HCT116 (cell line): Measurements from ENCODE around the gene FBXO40. TPM values are rescaled to one million over a fixed set of nuclear protein-coding genes. Genes with fewer than 3 reads are reported as not detected.

Experiments
- ATAC-seq: fragments of 200-7000 bp; cut with Tn5 transposase; 2 replicates; pipeline ENCODE4 v1.9.1; 2020; ENCODE audit warnings: mild to moderate bottlenecking, moderate library complexity
- BruUV-seq: library from RNA; stranded (reverse); fragments of 400-500 nt; replicated peaks from 2 replicates; lab custom pipeline; 2021; lab: Mats Ljungman, UMichigan
- CTCF ChIA-PET: fragments of 300-600 bp; sonication (Branson Sonifier 250); formaldehyde crosslinking; loops from one replicate; lab custom pipeline; 2021; ENCODE audit warnings: antibody characterized with exemption; lab: Charles Lee
- POLR2A ChIA-PET: fragments of 300-600, 350-600 bp; sonication (Branson Sonifier 250); formaldehyde crosslinking; loops from one replicate; lab custom pipeline; 2021; ENCODE audit warnings: antibody characterized with exemption; lab: Charles Lee
- RAD21 ChIA-PET, 2 experiments: fragments of 300-600 bp; sonication (Branson Sonifier 250); formaldehyde crosslinking; loops; one replicate each; lab custom pipeline; 2023; ENCODE audit warnings: low total read pairs in 2 of 2; ENCODE audit not compliant: uncharacterized antibody in 2 of 2, unreplicated experiment in 2 of 2, low non-redundant PET in 1 of 2; lab: Charles Lee
- DNase-seq: peaks from one replicate; pipeline ENCODE4 v3.0.0-alpha.2; 2010; ENCODE audit warnings: low read depth, low spot score
- H2AFZ ChIP-seq: fragments of 200-600 bp; shearing (Covaris generic), sonication (generic); 2 replicates; pipeline ENCODE4 v1.6.1; 2017; ENCODE audit warnings: low read depth, mixed run types, mixed read lengths, antibody characterized with exemption, low read length; ENCODE audit not compliant: poor library complexity, severe bottlenecking
- H3K27ac ChIP-seq: 2 replicates; pipeline ENCODE4 v1.5.1; 2012; ENCODE audit warnings: low read depth, low read length
- H3K27me3 ChIP-seq: fragments of 200-600 bp; sonication (generic); 2 replicates; pipeline ENCODE4 v1.6.1; 2016; ENCODE audit warnings: mixed run types, low read length, mixed read lengths; ENCODE audit not compliant: insufficient read depth
- H3K36me3 ChIP-seq, 2 experiments: fragments of 200-500 bp in 1 of 2; fragments of 200-600 bp in 1 of 2; sonication (Bioruptor generic) in 1 of 2; sonication (generic) in 1 of 2; 2 replicates each; pipeline versions ENCODE4 v1.5.1 to v1.6.1; 2014 to 2016; ENCODE audit warnings: low read length in 2 of 2, inconsistent platforms in 1 of 2, mixed read lengths in 1 of 2, mixed run types in 1 of 2; ENCODE audit not compliant: insufficient read depth in 2 of 2, control insufficient read depth in 1 of 2
- H3K4me1 ChIP-seq, 2 experiments: fragments of 200-600 bp in 1 of 2; sonication (generic) in 1 of 2; 2 replicates each; pipeline versions ENCODE4 v1.5.1 to v1.6.1; 2012 to 2017; ENCODE audit warnings: low read length in 2 of 2, inconsistent platforms in 1 of 2, mild to moderate bottlenecking in 1 of 2, mixed read lengths in 1 of 2, mixed run types in 1 of 2, moderate library complexity in 1 of 2; ENCODE audit not compliant: insufficient read depth in 2 of 2, control insufficient read depth in 1 of 2
- H3K4me2 ChIP-seq: fragments of 200-600 bp; sonication (generic); 2 replicates; pipeline ENCODE4 v1.6.1; 2017; ENCODE audit warnings: mixed run types, low read length, mixed read lengths
- H3K4me3 ChIP-seq, 2 experiments: fragments of 200-600 bp in 1 of 2; sonication (generic) in 1 of 2; replicated peaks in 1 of 2; 2 replicates each; pipeline ENCODE4 v1.5.1; 2011 to 2016; ENCODE audit warnings: low read length in 2 of 2, control low read depth in 1 of 2, low read depth in 1 of 2, mild to moderate bottlenecking in 1 of 2, mixed read lengths in 1 of 2, mixed run types in 1 of 2
- H3K79me2 ChIP-seq: fragments of 200-600 bp; sonication (generic); 2 replicates; pipeline ENCODE4 v1.6.1; 2017; ENCODE audit warnings: mild to moderate bottlenecking, mixed run types, low read length, moderate library complexity, mixed read lengths; ENCODE audit not compliant: insufficient read depth
- H3K9ac ChIP-seq: fragments of 200-600 bp; sonication (generic); 2 replicates; pipeline ENCODE4 v1.6.1; 2016; ENCODE audit warnings: low read length, mixed read lengths
- H3K9me2 ChIP-seq: fragments of 200-600 bp; sonication (generic), shearing (Covaris generic); 2 replicates; pipeline ENCODE4 v1.6.1; 2017; ENCODE audit warnings: mixed run types, mild to moderate bottlenecking, moderate library complexity; ENCODE audit not compliant: insufficient read depth
- H3K9me3 ChIP-seq, 2 experiments: fragments of 200-500 bp in 1 of 2; fragments of 200-600 bp in 1 of 2; sonication (Bioruptor generic) in 1 of 2; sonication (generic) in 1 of 2; 2 replicates each; pipeline ENCODE4 v1.6.1; 2014 to 2017; ENCODE audit warnings: low read length in 2 of 2, mixed read lengths in 2 of 2, inconsistent platforms in 1 of 2, low read depth in 1 of 2, mild to moderate bottlenecking in 1 of 2, mixed run types in 1 of 2, moderate library complexity in 1 of 2; ENCODE audit not compliant: control insufficient read depth in 1 of 2, insufficient read depth in 1 of 2
- H4K20me1 ChIP-seq: fragments of 200-600 bp; sonication (generic), shearing (Covaris generic); 2 replicates; pipeline ENCODE4 v1.6.1; 2017; ENCODE audit warnings: mixed run types, mild to moderate bottlenecking, moderate library complexity; ENCODE audit not compliant: insufficient read depth
- ATF3 ChIP-seq: IDR thresholded peaks from 2 replicates; pipeline ENCODE4 v1.6.1; 2012
- ELF1 ChIP-seq: IDR thresholded peaks from 2 replicates; pipeline ENCODE4 v1.6.1; 2012; ENCODE audit warnings: low read depth, borderline replicate concordance
- EZH2phosphoT487 ChIP-seq: fragments of 200-600 bp; IDR thresholded peaks from 2 replicates; pipeline ENCODE4 v1.6.1; 2018; ENCODE audit warnings: antibody characterized with exemption, borderline replicate concordance
- JUND ChIP-seq: IDR thresholded peaks from 2 replicates; pipeline ENCODE4 v1.6.1; 2012
- MAX ChIP-seq: IDR thresholded peaks from 2 replicates; pipeline ENCODE4 v1.6.1; 2012
- RAD21 ChIP-seq: IDR thresholded peaks from 2 replicates; pipeline ENCODE4 v1.6.1; 2012; ENCODE audit warnings: low read depth, mild to moderate bottlenecking
- SP1 ChIP-seq: IDR thresholded peaks from 2 replicates; pipeline ENCODE4 v1.6.1; 2012; ENCODE audit warnings: low read depth
- ZBTB33 ChIP-seq: IDR thresholded peaks from 2 replicates; pipeline ENCODE4 v1.6.1; 2011; ENCODE audit warnings: mild to moderate bottlenecking, low read length, moderate library complexity; ENCODE audit not compliant: insufficient replicate concordance; ENCODE audit errors: extremely low read depth
- intact Hi-C: fragments of 100-400 bp; cut with micrococcal nuclease; formaldehyde crosslinking; loops from 2 replicates; pipeline ENCODE4 v1.10.0; 2022
- total RNA-seq: library from RNA; stranded (reverse); gene quantifications from one replicate; pipeline ENCODE4 v1.2.1, GENCODE V29; 2021; ENCODE audit not compliant: unreplicated experiment

The FBXO40 gene
- total RNA-seq, 1 experiment from 2014 or later = not detected

GRCh38 chr3:121621491-121621890, 28.3 kb downstream of the FBXO40 start:
- H3K4me3 ChIP-seq = no peak overlapping the region
- no peaks in the 10 kb centered on the region for H3K9me2 ChIP-seq
- H3K27me3 ChIP-seq = no peaks in the 10 kb centered on the region; the same call in 1 of the 2 replicates
- no peak overlapping the region for H2AFZ ChIP-seq
- RAD21 ChIA-PET = no interaction called here
- no peak overlapping the region for H3K27ac ChIP-seq
- CTCF ChIA-PET = no interaction called here
- no peak overlapping the region for H3K9ac ChIP-seq
- H3K79me2 ChIP-seq = no peaks in the 10 kb centered on the region
- intact Hi-C loops = no loop called here
- no peaks in the 10 kb centered on the region for H3K4me1 ChIP-seq
- H3K36me3 ChIP-seq = no peaks in the 10 kb centered on the region
- H3K9me3 ChIP-seq = no peaks in the 10 kb centered on the region
- POLR2A ChIA-PET = no interaction called here
- ATAC-seq (no peak), DNase-seq (no peak)
- H4K20me1 ChIP-seq = no peaks in the 10 kb centered on the region
- H3K4me2 ChIP-seq = no peak overlapping the region
- BruUV-seq = no TSS peak
- no peak for TF ChIP-seq ZBTB33
- no peak for TF ChIP-seq RAD21

GRCh38 chr3:121624147-121624899, 31.1 kb downstream of the FBXO40 start:
- Histone ChIP-seq H3K27ac (no peak overlapping the region), H4K20me1 (no peaks in the 10 kb centered on the region), H3K79me2 (no peaks in the 10 kb centered on the region), H3K4me3 (no peak overlapping the region), H3K9me2 (no peaks in the 10 kb centered on the region), H3K4me1 (no peaks in the 10 kb centered on the region), H3K9ac (no peak overlapping the region), H2AFZ (no peak overlapping the region), H3K4me2 (no peak overlapping the region), H3K9me3 (no peaks in the 10 kb centered on the region), H3K27me3 (no peaks in the 10 kb centered on the region; the same call in 1 of the 2 replicates), H3K36me3 (no peaks in the 10 kb centered on the region)
- BruUV-seq = no TSS peak
- intact Hi-C loops = no loop called here
- DNase-seq (no peak), ATAC-seq (no peak)
- ChIA-PET POLR2A (no interaction called here), RAD21 (interaction anchor here in 1 of 2 experiments (0.7 kb wide), 1 partner anchor 14 kb away, joined by 3 read pairs; no protein-coding TSS in a partner anchor), CTCF (no interaction called here)
- no peak for TF ChIP-seq JUND
- no peak for TF ChIP-seq EZH2phosphoT487
- TF ChIP-seq ELF1 = no peak
- no peak for TF ChIP-seq SP1
- TF ChIP-seq MAX = no peak
- TF ChIP-seq ATF3 = no peak
- no peak for TF ChIP-seq RAD21
